GM12864 (cell line): ENCODE results near the gene DAPK1.

Experiments used
- DNase-seq: peaks from one replicate; pipeline ENCODE4 v3.0.0-alpha.2; 2011; ENCODE audit warnings: low read depth
- H3K4me3 ChIP-seq: 2 replicates; pipeline ENCODE4 v1.5.1; 2011; ENCODE audit warnings: mild to moderate bottlenecking, low read depth, low read length, control low read depth
- TF ChIP-seq, protein P1 (sequence below): IDR thresholded peaks from 2 replicates; pipeline ENCODE4 v1.5.1; 2011; ENCODE audit warnings: low read depth, mild to moderate bottlenecking, moderate library complexity, low read length, control low read depth, inconsistent platforms; ENCODE audit errors: missing control alignments

DAPK1 gene

DNA sequence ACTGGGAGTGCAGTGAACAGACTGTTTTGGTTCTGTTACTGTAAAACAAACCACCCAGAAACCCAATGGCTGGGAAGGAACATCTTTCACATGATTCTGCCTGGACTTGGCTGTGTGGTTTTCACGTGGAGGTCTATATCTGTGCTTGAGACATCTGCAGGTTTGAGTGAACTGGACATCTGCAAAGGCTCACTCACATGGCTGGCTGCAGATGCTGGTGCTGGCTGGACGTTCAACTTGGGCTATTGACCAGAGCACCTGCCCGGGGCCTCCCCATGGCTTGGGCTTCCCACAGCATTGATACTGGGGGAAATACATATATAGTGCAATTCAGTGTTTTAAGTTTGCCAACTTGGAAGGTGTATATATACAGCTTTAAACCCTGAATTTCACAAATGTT, 235.1 kb downstream of the DAPK1 start:
- H3K4me3 ChIP-seq = no peak overlapping the region
- TF ChIP-seq, protein P1, sequence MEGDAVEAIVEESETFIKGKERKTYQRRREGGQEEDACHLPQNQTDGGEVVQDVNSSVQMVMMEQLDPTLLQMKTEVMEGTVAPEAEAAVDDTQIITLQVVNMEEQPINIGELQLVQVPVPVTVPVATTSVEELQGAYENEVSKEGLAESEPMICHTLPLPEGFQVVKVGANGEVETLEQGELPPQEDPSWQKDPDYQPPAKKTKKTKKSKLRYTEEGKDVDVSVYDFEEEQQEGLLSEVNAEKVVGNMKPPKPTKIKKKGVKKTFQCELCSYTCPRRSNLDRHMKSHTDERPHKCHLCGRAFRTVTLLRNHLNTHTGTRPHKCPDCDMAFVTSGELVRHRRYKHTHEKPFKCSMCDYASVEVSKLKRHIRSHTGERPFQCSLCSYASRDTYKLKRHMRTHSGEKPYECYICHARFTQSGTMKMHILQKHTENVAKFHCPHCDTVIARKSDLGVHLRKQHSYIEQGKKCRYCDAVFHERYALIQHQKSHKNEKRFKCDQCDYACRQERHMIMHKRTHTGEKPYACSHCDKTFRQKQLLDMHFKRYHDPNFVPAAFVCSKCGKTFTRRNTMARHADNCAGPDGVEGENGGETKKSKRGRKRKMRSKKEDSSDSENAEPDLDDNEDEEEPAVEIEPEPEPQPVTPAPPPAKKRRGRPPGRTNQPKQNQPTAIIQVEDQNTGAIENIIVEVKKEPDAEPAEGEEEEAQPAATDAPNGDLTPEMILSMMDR = no peak
- no peak for DNase-seq

DNA sequence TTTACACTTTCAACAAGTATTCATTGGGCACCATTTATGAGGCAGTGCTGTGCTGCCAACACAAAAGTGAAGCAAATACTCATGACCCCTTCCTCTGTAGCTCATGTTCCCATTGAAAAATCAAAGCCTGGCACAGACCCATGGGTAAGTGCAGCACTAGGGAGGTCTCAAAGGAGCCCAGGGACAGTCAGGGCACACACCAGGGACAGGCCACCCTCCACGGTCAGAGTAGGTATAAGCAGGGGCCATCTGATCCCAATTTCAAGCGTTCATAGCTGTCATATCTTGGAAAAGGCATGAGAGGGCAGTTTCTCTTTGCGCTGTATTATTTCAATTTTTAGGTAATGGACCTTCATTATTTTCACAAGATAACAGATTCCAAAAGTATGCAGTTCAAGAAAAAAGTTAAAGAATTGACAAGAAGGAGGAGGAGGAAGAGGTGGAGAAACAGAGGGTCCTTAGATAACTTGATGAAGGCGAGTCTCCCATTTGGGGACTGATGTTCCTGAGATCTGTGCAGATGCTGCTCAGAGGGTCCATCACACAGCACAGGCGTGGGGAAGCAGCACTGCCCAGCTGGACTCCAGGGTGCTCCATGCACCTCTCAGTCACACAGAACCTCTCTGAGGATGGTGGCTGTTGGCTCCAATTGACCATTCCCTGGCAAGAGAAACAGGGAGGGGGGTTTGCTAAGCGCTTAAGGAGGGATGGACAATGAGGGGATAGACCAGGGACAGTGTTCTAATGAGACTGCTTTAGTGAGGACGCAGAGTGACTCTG, 235.8 kb downstream of the DAPK1 start:
- TF ChIP-seq, protein P1 = no peak
- DNase-seq = no peak
- H3K4me3 ChIP-seq = no peak overlapping the region

DNA sequence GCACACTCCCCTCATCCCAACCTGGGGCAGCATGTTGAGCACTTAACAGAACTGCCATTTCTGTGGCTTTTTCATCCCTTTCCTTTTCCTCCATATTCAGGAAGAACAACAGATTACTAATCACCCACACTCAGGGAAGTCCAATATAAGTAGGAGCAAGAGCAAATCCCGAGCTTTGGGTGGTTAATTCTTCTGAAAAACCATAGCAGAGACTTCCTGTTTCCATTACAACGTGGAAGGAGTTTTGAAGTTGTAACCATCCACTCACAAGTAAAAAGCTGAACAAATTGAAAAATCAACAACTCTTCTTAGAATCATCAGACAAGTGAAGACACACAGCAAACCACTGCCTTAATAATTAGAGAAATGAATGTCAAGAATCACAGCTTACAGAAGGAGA, 236.4 kb downstream of the DAPK1 start:
- no peak for DNase-seq
- TF ChIP-seq, protein P1 = no peak
- H3K4me3 ChIP-seq = no peak overlapping the region

DNA sequence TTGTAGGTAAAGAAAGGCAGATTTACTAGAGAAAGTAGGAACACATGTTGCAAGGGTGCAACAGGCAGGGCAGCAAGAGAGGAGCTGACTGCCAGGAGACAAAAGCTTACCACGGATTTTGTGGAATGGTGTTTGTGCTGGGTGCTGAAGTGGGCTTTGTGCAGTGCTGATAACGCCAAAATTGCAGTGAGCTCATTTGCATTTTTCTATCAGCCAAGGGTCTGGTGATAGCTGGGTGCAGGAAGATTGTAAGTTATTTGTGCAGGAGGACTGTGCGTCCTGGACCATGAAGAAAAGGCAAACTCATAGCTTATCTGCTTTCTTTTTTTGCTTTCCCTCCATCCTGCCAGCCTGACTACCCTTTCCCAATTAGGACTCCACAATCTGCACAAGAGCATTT, 241.9 kb downstream of the DAPK1 start:
- H3K4me3 ChIP-seq = no peak overlapping the region
- TF ChIP-seq, protein P1 = no peak
- DNase-seq = no peak

DNA sequence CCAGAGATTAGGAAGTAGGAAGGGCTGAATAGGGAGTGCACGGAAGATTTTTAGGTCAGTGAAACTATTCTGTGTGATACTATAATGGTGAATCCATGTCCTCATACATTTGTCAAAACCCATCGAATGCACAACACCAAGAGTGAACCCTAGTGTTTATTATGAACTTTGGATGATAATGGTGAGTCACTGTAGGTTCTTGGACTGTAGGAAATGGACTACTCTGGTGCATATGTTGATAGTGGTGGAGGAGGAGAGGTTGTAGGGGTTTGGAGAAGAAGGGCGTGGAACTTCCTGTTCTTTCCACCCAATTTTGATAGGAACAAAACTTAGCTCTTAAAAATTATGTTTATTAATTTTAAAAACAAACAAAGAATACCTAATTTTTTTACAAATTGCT, 242.5 kb downstream of the DAPK1 start:
- DNase-seq = no peak

DNA sequence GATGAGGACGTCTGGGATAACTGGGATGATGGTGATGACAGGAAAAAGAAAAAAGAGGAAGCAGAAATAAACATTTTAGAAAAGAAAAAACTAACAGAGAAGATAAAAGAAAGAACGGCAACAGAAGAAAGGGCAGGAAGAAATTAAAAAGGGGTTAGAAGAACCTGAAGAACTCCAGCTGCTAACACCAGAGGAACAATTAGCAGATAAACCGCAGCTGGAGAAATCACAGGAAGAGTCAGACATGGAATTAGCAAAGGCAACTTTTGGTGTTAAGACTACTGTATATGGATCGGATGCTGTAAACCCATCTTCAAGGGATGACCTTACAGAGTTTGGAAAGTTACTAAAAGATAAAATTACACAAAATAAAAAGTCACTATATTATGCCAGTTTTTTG, 243.7 kb downstream of the DAPK1 start:
- no peak overlapping the region for H3K4me3 ChIP-seq
- TF ChIP-seq, protein P1 = no peak
- DNase-seq = no peak

More for the DNA sequence above, 242.5 kb downstream of the DAPK1 start:
- TF ChIP-seq, protein P1 = no peak
- no peak overlapping the region for H3K4me3 ChIP-seq

DNA sequence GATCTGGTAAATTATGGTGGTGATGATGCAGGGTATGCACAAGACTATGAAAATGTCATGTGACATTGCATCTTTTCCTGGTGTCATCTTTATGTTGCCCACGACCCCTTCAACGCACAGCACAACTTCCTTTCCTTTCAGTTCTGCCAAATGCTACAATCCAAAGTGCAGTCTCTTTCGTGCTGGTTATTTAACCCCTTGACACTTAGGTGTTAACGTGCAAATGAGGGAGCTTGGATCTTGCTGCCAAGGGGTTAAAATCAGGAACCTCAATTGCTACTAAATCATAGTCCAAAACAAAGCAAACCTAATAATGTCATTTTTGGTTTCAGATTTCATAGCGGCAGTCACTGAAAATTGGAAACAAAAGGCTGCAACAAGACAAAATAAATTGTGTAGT, 244.2 kb downstream of the DAPK1 start:
- no peak for DNase-seq
- H3K4me3 ChIP-seq = no peak overlapping the region
- TF ChIP-seq, protein P1 = no peak
